ENCODE data around the gene CACNA1S. TPM values are rescaled to one million over a fixed set of nuclear protein-coding genes. Genes with fewer than 3 reads are reported as not detected.

The CACNA1S gene
- total RNA-seq, 1 experiment from 2014 or later = 0.02 TPM

- DNase-seq (ENCODE audit: low spot score) (no peak), ATAC-seq (no peak)
- H3K4me1 Mint-ChIP-seq = no peaks in the 10 kb centered on the region
- CTCF ChIA-PET = interaction anchor here (0.9 to 1.1 kb wide), 4 partner anchors 12 to 73 kb away, joined by 3 to 4 read pairs (median 4); partner anchors contain the start of gene TMEM9
- TF ChIP-seq AFF4 (CRISPR knock-in tag; IDR thresholded peaks at IDR 0.05; ENCODE audit: borderline replicate concordance) (no peak), GTF2I (CRISPR knock-in tag; conservative IDR thresholded peaks at IDR 0.05) (no peak), ZNF396 (CRISPR knock-in tag; IDR thresholded peaks at IDR 0.05; ENCODE audit: borderline replicate concordance) (no peak), MYBL2 (CRISPR knock-in tag; IDR thresholded peaks at IDR 0.05) (no peak), ELF4 (CRISPR knock-in tag; IDR thresholded peaks at IDR 0.05; ENCODE audit: low read depth) (no peak), ZNF512 (CRISPR knock-in tag; IDR thresholded peaks at IDR 0.05; ENCODE audit: borderline replicate concordance) (no peak), MAX (CRISPR knock-in tag; IDR thresholded peaks at IDR 0.05) (no peak), CTCF (IDR thresholded peaks at IDR 0.05) (no peak), ZBTB21 (CRISPR knock-in tag; IDR thresholded peaks at IDR 0.05; ENCODE audit: borderline replicate concordance) (no peak), TEAD1 (CRISPR knock-in tag; IDR thresholded peaks at IDR 0.05) (no peak), ATF6 (CRISPR knock-in tag; IDR thresholded peaks at IDR 0.05) (no peak), JAZF1 (CRISPR knock-in tag; IDR thresholded peaks at IDR 0.05) (no peak), ESRRA (CRISPR knock-in tag; IDR thresholded peaks at IDR 0.05; ENCODE audit: borderline replicate concordance) (no peak), MLX (CRISPR knock-in tag; IDR thresholded peaks at IDR 0.05) (no peak), JUN (CRISPR knock-in tag; IDR thresholded peaks at IDR 0.05) (no peak), ZNF317 (CRISPR knock-in tag; IDR thresholded peaks at IDR 0.05; ENCODE audit: borderline replicate concordance, low read depth) (no peak)
- no peaks in the 10 kb centered on the region for H3K27me3 Mint-ChIP-seq (ENCODE audit: low read depth)
- H3K27ac Mint-ChIP-seq = no peak overlapping the region
- H3K9me3 Mint-ChIP-seq = no peaks in the 10 kb centered on the region
- no peak overlapping the region for H3K4me3 Mint-ChIP-seq
- H3K36me3 Mint-ChIP-seq = peaks cover 62% of the 10 kb centered on the region
- POLR2A ChIA-PET = no interaction called here
Measured at GRCh38 chr1:201142011-201142848, 30.0 kb upstream of the CACNA1S start.

All from WTC11 (cell line).